Measurements from ENCODE around the gene DDIT4L. TPM values are rescaled to one million over a fixed set of nuclear protein-coding genes. Genes with fewer than 3 reads are reported as not detected.
A peak's percentile ranks its signal among the peaks of the same experiment; 100 is the strongest.

Gene DDIT4L
- total RNA-seq, 1 donor from 2014 or later = 0.78 TPM

- TF ChIP-seq, protein P1, sequence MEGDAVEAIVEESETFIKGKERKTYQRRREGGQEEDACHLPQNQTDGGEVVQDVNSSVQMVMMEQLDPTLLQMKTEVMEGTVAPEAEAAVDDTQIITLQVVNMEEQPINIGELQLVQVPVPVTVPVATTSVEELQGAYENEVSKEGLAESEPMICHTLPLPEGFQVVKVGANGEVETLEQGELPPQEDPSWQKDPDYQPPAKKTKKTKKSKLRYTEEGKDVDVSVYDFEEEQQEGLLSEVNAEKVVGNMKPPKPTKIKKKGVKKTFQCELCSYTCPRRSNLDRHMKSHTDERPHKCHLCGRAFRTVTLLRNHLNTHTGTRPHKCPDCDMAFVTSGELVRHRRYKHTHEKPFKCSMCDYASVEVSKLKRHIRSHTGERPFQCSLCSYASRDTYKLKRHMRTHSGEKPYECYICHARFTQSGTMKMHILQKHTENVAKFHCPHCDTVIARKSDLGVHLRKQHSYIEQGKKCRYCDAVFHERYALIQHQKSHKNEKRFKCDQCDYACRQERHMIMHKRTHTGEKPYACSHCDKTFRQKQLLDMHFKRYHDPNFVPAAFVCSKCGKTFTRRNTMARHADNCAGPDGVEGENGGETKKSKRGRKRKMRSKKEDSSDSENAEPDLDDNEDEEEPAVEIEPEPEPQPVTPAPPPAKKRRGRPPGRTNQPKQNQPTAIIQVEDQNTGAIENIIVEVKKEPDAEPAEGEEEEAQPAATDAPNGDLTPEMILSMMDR (IDR thresholded peaks at IDR 0.05) = no peak
- no peaks in the 10 kb centered on the region for H3K9me3 Mint-ChIP-seq (ENCODE audit: unreplicated experiment)
- no peak for DNase-seq (ENCODE audit: extremely low spot score, unreplicated experiment)
- no peaks in the 10 kb centered on the region for H3K36me3 Mint-ChIP-seq (ENCODE audit: unreplicated experiment)
- H3K27ac Mint-ChIP-seq (ENCODE audit: unreplicated experiment) = no peak overlapping the region
- peaks cover 17% of the 10 kb centered on the region for H3K4me1 Mint-ChIP-seq (ENCODE audit: unreplicated experiment)
- H3K27me3 Mint-ChIP-seq (ENCODE audit: unreplicated experiment) = peaks cover 31% of the 10 kb centered on the region
- H3K4me3 Mint-ChIP-seq (ENCODE audit: unreplicated experiment) = peak overlapping the region; percentile 74
Observed at GRCh38 chr4:100188829-100189228, 1.4 kb downstream of the DDIT4L start.

- Mint-ChIP-seq H3K4me3 (ENCODE audit: unreplicated experiment) (no peak overlapping the region), H3K27ac (ENCODE audit: unreplicated experiment) (no peak overlapping the region), H3K4me1 (ENCODE audit: unreplicated experiment) (peaks cover 17% of the 10 kb centered on the region), H3K9me3 (ENCODE audit: unreplicated experiment) (no peaks in the 10 kb centered on the region), H3K27me3 (ENCODE audit: unreplicated experiment) (peaks cover 31% of the 10 kb centered on the region), H3K36me3 (ENCODE audit: unreplicated experiment) (no peaks in the 10 kb centered on the region)
- DNase-seq (ENCODE audit: extremely low spot score, unreplicated experiment) = no peak
- TF ChIP-seq, protein P1 (IDR thresholded peaks at IDR 0.05) = no peak
Observed at GRCh38 chr4:100187781-100188180, 2.5 kb downstream of the DDIT4L start.

- Mint-ChIP-seq H3K4me1 (ENCODE audit: unreplicated experiment) (peaks cover 7% of the 10 kb centered on the region), H3K27me3 (ENCODE audit: unreplicated experiment) (peaks cover 24% of the 10 kb centered on the region)
- no peak for DNase-seq (ENCODE audit: extremely low spot score, unreplicated experiment)
Observed at GRCh38 chr4:100184787-100185186, 5.5 kb downstream of the DDIT4L start.

DNA sequence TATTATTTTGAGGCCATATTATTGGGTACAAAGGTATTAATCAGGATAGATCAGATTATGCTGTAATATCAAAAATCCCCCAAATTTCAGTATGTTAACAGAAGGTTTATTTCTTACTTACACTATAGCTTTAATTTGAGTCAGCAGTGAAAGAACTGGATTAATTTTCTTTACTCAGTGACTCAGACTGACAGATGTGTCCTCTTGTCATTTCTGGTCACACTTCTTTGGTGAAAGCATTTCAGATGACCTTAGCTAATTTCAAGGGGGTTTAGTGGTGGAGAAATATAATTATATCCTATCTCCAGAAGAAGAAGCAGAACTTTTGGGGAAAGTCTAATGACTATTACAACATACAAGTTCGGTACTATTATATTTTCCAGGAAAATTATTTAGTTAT lies 12.4 kb downstream of the DDIT4L start:
- TF ChIP-seq, protein P1 (IDR thresholded peaks at IDR 0.05) = no peak
- no peaks in the 10 kb centered on the region for H3K9me3 Mint-ChIP-seq (ENCODE audit: unreplicated experiment)
- no peaks in the 10 kb centered on the region for H3K27me3 Mint-ChIP-seq (ENCODE audit: unreplicated experiment)
- H3K4me3 Mint-ChIP-seq (ENCODE audit: unreplicated experiment) = no peak overlapping the region
- H3K36me3 Mint-ChIP-seq (ENCODE audit: unreplicated experiment) = no peaks in the 10 kb centered on the region
- no peak for DNase-seq (ENCODE audit: extremely low spot score, unreplicated experiment)
- no peak overlapping the region for H3K27ac Mint-ChIP-seq (ENCODE audit: unreplicated experiment)
- H3K4me1 Mint-ChIP-seq (ENCODE audit: unreplicated experiment) = no peaks in the 10 kb centered on the region

More at GRCh38 chr4:100184787-100185186, 5.5 kb downstream of the DDIT4L start:
- Mint-ChIP-seq H3K9me3 (ENCODE audit: unreplicated experiment) (no peaks in the 10 kb centered on the region), H3K4me3 (ENCODE audit: unreplicated experiment) (no peak overlapping the region), H3K36me3 (ENCODE audit: unreplicated experiment) (no peaks in the 10 kb centered on the region), H3K27ac (ENCODE audit: unreplicated experiment) (no peak overlapping the region)
- TF ChIP-seq, protein P1 (IDR thresholded peaks at IDR 0.05) = no peak

GRCh38 chr4:100177126-100177525 lies 13.1 kb downstream of the DDIT4L start:
- H3K4me3 Mint-ChIP-seq (ENCODE audit: unreplicated experiment) = no peak overlapping the region
- no peak overlapping the region for H3K27ac Mint-ChIP-seq (ENCODE audit: unreplicated experiment)
- no peaks in the 10 kb centered on the region for H3K9me3 Mint-ChIP-seq (ENCODE audit: unreplicated experiment)
- no peaks in the 10 kb centered on the region for H3K36me3 Mint-ChIP-seq (ENCODE audit: unreplicated experiment)
- H3K27me3 Mint-ChIP-seq (ENCODE audit: unreplicated experiment) = no peaks in the 10 kb centered on the region
- no peak for DNase-seq (ENCODE audit: extremely low spot score, unreplicated experiment)
- TF ChIP-seq, protein P1 (IDR thresholded peaks at IDR 0.05) = no peak
- H3K4me1 Mint-ChIP-seq (ENCODE audit: unreplicated experiment) = no peaks in the 10 kb centered on the region

All from osteocyte (in vitro differentiated cells).